Liver (tissue), 9 donors: ENCODE data around the gene GLIS1. TPM values are rescaled to one million over a fixed set of nuclear protein-coding genes. Genes with fewer than 3 reads are reported as not detected.

Source experiments
- DNase-seq: peaks from one replicate; pipeline ENCODE4 v3.0.0-alpha.2; 2017; ENCODE audit warnings: low spot score
- H3K27ac ChIP-seq, 2 donors: one replicate each; pipeline ENCODE4 v1.7.0; 2013; ENCODE audit warnings: inconsistent platforms in 2 of 2, low read length in 2 of 2, control low read depth in 1 of 2, low read depth in 1 of 2, mild to moderate bottlenecking in 1 of 2
- H3K27me3 ChIP-seq, 4 donors: one replicate each; pipeline versions ENCODE4 v1.6.1 to v1.7.0; 2013; ENCODE audit warnings: low read length in 3 of 4, inconsistent platforms in 1 of 4, mild to moderate bottlenecking in 1 of 4, moderate library complexity in 1 of 4; ENCODE audit not compliant: control insufficient read depth in 4 of 4, insufficient read depth in 4 of 4
- H3K36me3 ChIP-seq, 4 donors: one replicate each; pipeline versions ENCODE4 v1.6.1 to v1.7.0; 2013; ENCODE audit warnings: low read length in 3 of 4, mild to moderate bottlenecking in 3 of 4, low read depth in 1 of 4, moderate library complexity in 1 of 4; ENCODE audit not compliant: control insufficient read depth in 4 of 4, insufficient read depth in 3 of 4
- H3K4me1 ChIP-seq, 4 donors: one replicate each; pipeline versions ENCODE4 v1.6.1 to v1.7.0; 2013; ENCODE audit warnings: low read length in 3 of 4, mild to moderate bottlenecking in 3 of 4, moderate library complexity in 1 of 4; ENCODE audit not compliant: control insufficient read depth in 4 of 4, insufficient read depth in 4 of 4
- H3K4me3 ChIP-seq, 3 donors: one replicate each; pipeline versions ENCODE4 v1.6.1 to v1.7.0; 2013; ENCODE audit warnings: low read length in 3 of 3, control low read depth in 1 of 3, low read depth in 1 of 3, mild to moderate bottlenecking in 1 of 3
- H3K9ac ChIP-seq, 2 donors: one replicate each; pipeline ENCODE4 v1.7.0; 2013; ENCODE audit warnings: low read length in 2 of 2, mild to moderate bottlenecking in 2 of 2, moderate library complexity in 2 of 2, control low read depth in 1 of 2, low read depth in 1 of 2
- H3K9me3 ChIP-seq, 4 donors: one replicate each; pipeline versions ENCODE4 v1.6.1 to v1.7.0; 2013; ENCODE audit warnings: low read length in 3 of 4; ENCODE audit not compliant: control insufficient read depth in 4 of 4
- CTCF ChIP-seq: fragments of 150-350 bp; IDR thresholded peaks from 2 replicates; pipeline ENCODE4 v1.5.1; 2017; ENCODE audit warnings: improper control_type of control experiment, low read depth, low read length; ENCODE audit not compliant: missing input control
- EGR1 ChIP-seq, 2 donors: IDR thresholded peaks; 2 replicates each; pipeline ENCODE4 v1.6.1; 2016 to 2018; ENCODE audit warnings: antibody characterized with exemption in 2 of 2, low read depth in 2 of 2
- FOXA1 ChIP-seq: IDR thresholded peaks from 2 replicates; pipeline ENCODE4 v1.6.1; 2016; ENCODE audit warnings: antibody characterized with exemption
- FOXA2 ChIP-seq: IDR thresholded peaks from 2 replicates; pipeline ENCODE4 v1.6.1; 2016; ENCODE audit warnings: antibody characterized with exemption
- HNF4A ChIP-seq, 2 donors: conservative IDR thresholded peaks; 2 replicates each; pipeline ENCODE4 v1.6.1; 2016; ENCODE audit warnings: antibody characterized with exemption in 2 of 2, mild to moderate bottlenecking in 2 of 2
- HNF4G ChIP-seq: IDR thresholded peaks from 2 replicates; pipeline ENCODE4 v1.6.1; 2016; ENCODE audit warnings: antibody characterized with exemption
- JUND ChIP-seq, 2 donors: IDR thresholded peaks; 2 replicates each; pipeline ENCODE4 v1.6.1; 2016; ENCODE audit warnings: antibody characterized with exemption in 2 of 2
- MAX ChIP-seq: IDR thresholded peaks from 2 replicates; pipeline ENCODE4 v1.6.1; 2016; ENCODE audit warnings: antibody characterized with exemption
- NR2F2 ChIP-seq: IDR thresholded peaks from 2 replicates; pipeline ENCODE4 v1.6.1; 2016; ENCODE audit warnings: antibody characterized with exemption
- RAD21 ChIP-seq, 2 donors: IDR thresholded peaks; 2 replicates each; pipeline ENCODE4 v1.6.1; 2016; ENCODE audit warnings: antibody characterized with exemption in 2 of 2, mild to moderate bottlenecking in 2 of 2
- REST ChIP-seq: IDR thresholded peaks from 2 replicates; pipeline ENCODE4 v1.6.1; 2016; ENCODE audit warnings: antibody characterized with exemption, mild to moderate bottlenecking
- RXRA ChIP-seq, 2 donors: IDR thresholded peaks; 2 replicates each; pipeline ENCODE4 v1.6.1; 2017 to 2018; ENCODE audit warnings: antibody characterized with exemption in 2 of 2, mild to moderate bottlenecking in 1 of 2
- SP1 ChIP-seq: IDR thresholded peaks from 2 replicates; pipeline ENCODE4 v1.6.1; 2018; ENCODE audit warnings: antibody characterized with exemption, mild to moderate bottlenecking
- TAF1 ChIP-seq: conservative IDR thresholded peaks from 2 replicates; pipeline ENCODE4 v1.6.1; 2016; ENCODE audit warnings: antibody characterized with exemption, mild to moderate bottlenecking
- ZBTB33 ChIP-seq: IDR thresholded peaks from 2 replicates; pipeline ENCODE4 v1.6.1; 2016; ENCODE audit warnings: antibody characterized with exemption
- WGBS: extraction: QIAGEN DNeasy Blood & Tissue Kit; methylation state at CpG from one replicate; pipeline ENCODE4 v1.1.7; 2013; 5-methylcytosine and 5-hydroxymethylcytosine counted together
- polyA plus RNA-seq, 2 donors: library from polyadenylated mRNA; stranded (reverse) in 1 of 2; unstranded in 1 of 2; fragments of 200-250 nt in 1 of 2; fragments of >200 nt in 1 of 2; fragmentation: Nextera tagmentation in 1 of 2; extraction: Ambion mirVana in 1 of 2; gene quantifications; one replicate each; pipeline versions ENCODE4 v1.2.1 to v1.2.3, GENCODE V29; 2013 to 2015
- total RNA-seq, 2 donors: library from RNA; depleted of rRNA; stranded (reverse); fragments of >200 nt; gene quantifications; one replicate each; pipeline ENCODE4 v1.2.3, GENCODE V29; 2014
- donor health status: healthy.
- donor health status: healthy.
- donor health status: healthy.
- donor health status: healthy.
- donor health status: healthy.

GLIS1 gene
- total and polyA plus RNA-seq, 4 donors, result under 0.01 to 0.05 TPM; not detected in 2

GRCh38 chr1:53681977-53682685 lies 56.8 kb downstream of the GLIS1 start:
- WGBS, result 26% methylated on average over 15 of the region's 15 CpGs
- Histone ChIP-seq H3K9me3 (no peaks in the 10 kb centered on the region), H3K36me3 (no peaks in the 10 kb centered on the region), H3K27ac (no peak overlapping the region), H3K4me1 (peaks cover 0 to 2% (median 1%) of the 10 kb centered on the region in 4 donors), H3K27me3 (peaks cover 0 to 10% (median 0%) of the 10 kb centered on the region in 4 donors), H3K4me3 (no peak overlapping the region), H3K9ac (no peak overlapping the region)
- DNase-seq, result no peak
- TF ChIP-seq HNF4A (conservative IDR thresholded peaks at IDR 0.05), result no peak
- peak; percentile 54 to 70 for TF ChIP-seq RAD21 (IDR thresholded peaks at IDR 0.05)
- TF ChIP-seq SP1, result no peak
- no peak for TF ChIP-seq RXRA (IDR thresholded peaks at IDR 0.05)
- peak; percentile 37 for TF ChIP-seq CTCF
- TF ChIP-seq FOXA1, result no peak
- TF ChIP-seq EGR1 (IDR thresholded peaks at IDR 0.05; ENCODE audit: low read depth in 2 of 2), result no peak
- TF ChIP-seq REST, result no peak
- TF ChIP-seq NR2F2, result no peak

- no peak for TF ChIP-seq RXRA (IDR thresholded peaks at IDR 0.05)
- no peaks in the 10 kb centered on the region for H3K36me3 ChIP-seq
- WGBS, result 64% methylated on average over 6 of the region's 6 CpGs
- no peak overlapping the region for H3K9ac ChIP-seq
- H3K4me3 ChIP-seq, result no peak overlapping the region
- no peaks in the 10 kb centered on the region for H3K9me3 ChIP-seq
- H3K4me1 ChIP-seq, result peaks cover 0 to 2% (median 1%) of the 10 kb centered on the region in 4 donors
- H3K27me3 ChIP-seq, result peaks cover 0 to 5% (median 0%) of the 10 kb centered on the region in 4 donors
- H3K27ac ChIP-seq, result no peak overlapping the region
- no peak for DNase-seq
Measured at GRCh38 chr1:53681351-53681976, 57.5 kb downstream of the GLIS1 start.

- Histone ChIP-seq H3K9ac (no peak overlapping the region), H3K36me3 (no peaks in the 10 kb centered on the region), H3K9me3 (no peaks in the 10 kb centered on the region), H3K27ac (no peak overlapping the region), H3K4me3 (no peak overlapping the region), H3K27me3 (no peaks in the 10 kb centered on the region), H3K4me1 (peaks cover 0 to 2% (median 1%) of the 10 kb centered on the region in 4 donors)
- TF ChIP-seq MAX (no peak), REST (no peak), FOXA2 (no peak), FOXA1 (no peak), HNF4G (no peak), TAF1 (no peak), JUND (IDR thresholded peaks at IDR 0.05) (no peak), RXRA (IDR thresholded peaks at IDR 0.05) (no peak), ZBTB33 (no peak), HNF4A (conservative IDR thresholded peaks at IDR 0.05) (no peak)
- 90% methylated on average over 8 of the region's 8 CpGs for WGBS
- no peak for DNase-seq
Measured at GRCh38 chr1:53680868-53681267, 58.1 kb downstream of the GLIS1 start.
